Measurements from ENCODE around the gene NFATC3. TPM values are rescaled to one million over a fixed set of nuclear protein-coding genes. Genes with fewer than 3 reads are reported as not detected.

NFATC3 gene
- polyA plus RNA-seq, 1 experiment, result 16.7 TPM

- H3K27me3 ChIP-seq (ENCODE audit: control insufficient read depth, insufficient read depth, low read length), result no peaks in the 10 kb centered on the region
- no peak for DNase-seq (ENCODE audit: low read depth, low spot score)
- no peak overlapping the region for H3K4me3 ChIP-seq (ENCODE audit: low read depth, low read length)
- CTCF ChIA-PET, result interaction anchor here (1.6 kb wide), 1 partner anchor 21 kb away, joined by 5 read pairs; the partner anchor contains the start of gene SLC7A6
- TF ChIP-seq CTCF (IDR thresholded peaks at IDR 0.05; ENCODE audit: low read depth, low read length), result no peak
- POLR2A ChIA-PET, result interaction anchor here (0.7 kb wide), 1 partner anchor 22 kb away, joined by 9 read pairs; no protein-coding TSS in a partner anchor
- no peak overlapping the region for H3K27ac ChIP-seq (ENCODE audit: low read depth, low read length)
- peaks cover 10% of the 10 kb centered on the region; the same call in 1 of the 2 replicates for H3K9me3 ChIP-seq (ENCODE audit: control insufficient read depth, insufficient read depth, low read length)
These were observed 158.0 kb downstream of the NFATC3 start for GRCh38 chr16:68242926-68243858.

GRCh38 chr16:68244481-68244902, 159.3 kb downstream of the NFATC3 start:
- H3K9me3 ChIP-seq (ENCODE audit: control insufficient read depth, insufficient read depth, low read length), result peaks cover 9% of the 10 kb centered on the region; the same call in 1 of the 2 replicates
- no peak for DNase-seq (ENCODE audit: low read depth, low spot score)
- H3K27me3 ChIP-seq (ENCODE audit: control insufficient read depth, insufficient read depth, low read length), result no peaks in the 10 kb centered on the region
- peak overlapping the region; percentile 95 for H3K4me3 ChIP-seq (ENCODE audit: low read depth, low read length)
- ChIA-PET CTCF (interaction anchor here (1.8 to 2.7 kb wide), 2 partner anchors 17 to 20 kb away, joined by 8 to 10 read pairs; partner anchors contain the start of gene SLC7A6), POLR2A (interaction anchor here (0.8 kb wide), 1 partner anchor 19 kb away, joined by 3 read pairs; no protein-coding TSS in a partner anchor)
- TF ChIP-seq CTCF (IDR thresholded peaks at IDR 0.05; ENCODE audit: low read depth, low read length), result no peak
- no peak overlapping the region for H3K27ac ChIP-seq (ENCODE audit: low read depth, low read length)

GRCh38 chr16:68244903-68245853, 160.0 kb downstream of the NFATC3 start, which contains the start of gene PLA2G15:
TSS of gene PLA2G15 (plus strand) at chr16:68245373. CDS start at chr16:68245427, 54 bp downstream.
- H3K9me3 ChIP-seq (ENCODE audit: control insufficient read depth, insufficient read depth, low read length), result peaks cover 3% of the 10 kb centered on the region; the same call in 1 of the 2 replicates
- DNase-seq (ENCODE audit: low read depth, low spot score), result peak; percentile 88
- no peaks in the 10 kb centered on the region for H3K27me3 ChIP-seq (ENCODE audit: control insufficient read depth, insufficient read depth, low read length)
- ChIA-PET POLR2A (interaction anchor here (0.8 kb wide), 1 partner anchor 19 kb away, joined by 3 read pairs; no protein-coding TSS in a partner anchor), CTCF (interaction anchor here (1.8 to 2.7 kb wide), 2 partner anchors 16 to 19 kb away, joined by 8 to 10 read pairs; partner anchors contain the start of gene SLC7A6)
- no peak for TF ChIP-seq CTCF (IDR thresholded peaks at IDR 0.05; ENCODE audit: low read depth, low read length)
- H3K4me3 ChIP-seq (ENCODE audit: low read depth, low read length), result peak within 1 kb of the TSS; percentile 95
- H3K27ac ChIP-seq (ENCODE audit: low read depth, low read length), result no peak within 1 kb of the TSS

DNA sequence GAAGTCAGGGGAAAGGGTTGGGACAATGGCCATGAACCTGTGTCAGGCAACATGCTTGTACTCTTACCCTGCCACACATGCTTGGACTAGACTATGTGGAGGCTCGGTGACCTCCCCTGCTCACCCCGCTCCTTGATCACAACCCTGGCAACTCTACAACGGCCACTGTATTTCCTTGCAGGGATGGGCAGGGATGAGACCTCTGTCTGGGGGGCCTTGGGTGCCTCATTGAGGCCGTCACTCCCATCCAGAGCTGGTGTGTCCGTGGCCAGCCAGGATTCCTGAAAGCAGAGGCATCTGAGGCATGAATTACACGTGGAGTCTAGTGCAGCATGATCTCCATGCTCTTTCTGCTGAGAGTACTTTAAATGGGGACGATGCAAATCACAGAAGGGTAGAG, 161.0 kb downstream of the NFATC3 start:
- no peak for TF ChIP-seq CTCF (IDR thresholded peaks at IDR 0.05; ENCODE audit: low read depth, low read length)
- Histone ChIP-seq H3K27me3 (ENCODE audit: control insufficient read depth, insufficient read depth, low read length) (no peaks in the 10 kb centered on the region), H3K4me3 (ENCODE audit: low read depth, low read length) (peak overlapping the region; percentile 95), H3K27ac (ENCODE audit: low read depth, low read length) (no peak overlapping the region), H3K9me3 (ENCODE audit: control insufficient read depth, insufficient read depth, low read length) (peaks cover 3% of the 10 kb centered on the region; the same call in 1 of the 2 replicates)
- POLR2A ChIA-PET, result no interaction called here
- CTCF ChIA-PET, result interaction anchor here (2.7 kb wide), 1 partner anchor 15 kb away, joined by 10 read pairs; no protein-coding TSS in a partner anchor
- no peak for DNase-seq (ENCODE audit: low read depth, low spot score)
